Stimulated activated CD4-positive, alpha-beta T cell treated with anti-CD3 and anti-CD28 coated beads, Interleukin-2, amount 100 ng/mL, for 48 hours (primary cell): Measurements from ENCODE around the gene ANKRD33B.
"Not testable (repeated sequence)": the region's sequence is repeated elsewhere in the genome, so short reads cannot be mapped to it uniquely, and the experiment has no call there.

Experiments used
- DNase-seq, 2 donors: peaks; one replicate each; pipeline ENCODE4 v3.0.0-alpha.2; 2020

ANKRD33B gene

DNA sequence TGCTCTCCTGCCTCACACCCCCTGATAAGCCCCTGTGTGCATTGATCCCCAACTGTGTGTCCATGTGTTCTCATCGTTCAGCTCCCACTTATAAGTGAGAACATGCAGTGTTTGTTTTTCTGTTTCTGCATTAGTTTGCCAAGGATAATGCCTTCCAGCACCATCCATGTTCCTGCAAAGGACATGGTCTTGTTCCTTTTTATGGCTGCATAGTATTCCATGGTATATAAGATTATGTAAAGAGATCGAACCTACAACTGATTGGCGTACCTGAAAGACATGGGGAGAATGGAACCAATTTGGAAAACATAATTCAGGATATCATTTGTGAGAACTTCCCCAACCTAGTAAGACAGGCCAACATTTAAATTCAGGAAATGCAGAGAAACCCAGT lies 32.4 kb downstream of the ANKRD33B start:
- no peak for DNase-seq

DNA sequence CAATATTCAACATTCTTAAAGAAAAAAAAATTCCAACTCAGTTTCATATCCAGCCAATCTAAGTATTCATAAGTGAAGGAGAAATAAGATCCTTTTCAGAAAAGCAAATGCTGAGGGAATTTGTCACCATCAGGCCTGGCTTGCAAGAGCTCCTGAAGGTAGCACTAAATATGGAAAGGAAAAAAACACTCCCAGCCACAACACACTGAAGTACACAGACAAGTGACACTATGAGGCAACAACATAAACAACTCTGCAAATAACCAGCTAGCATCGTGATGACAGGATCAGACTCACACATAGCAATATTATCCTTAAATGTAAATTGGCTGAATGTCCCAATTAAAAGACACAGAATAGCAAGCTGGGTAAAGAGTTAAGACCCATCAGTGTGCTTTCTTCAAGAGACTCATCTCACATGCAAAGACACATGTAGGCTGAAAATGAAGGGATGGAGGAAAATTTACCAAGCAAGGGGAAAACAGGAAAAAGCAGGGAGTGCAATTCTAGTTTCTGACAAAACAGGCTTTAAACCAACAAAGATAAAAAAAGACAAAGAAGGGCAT lies 33.1 kb downstream of the ANKRD33B start:
- DNase-seq = no peak

DNA sequence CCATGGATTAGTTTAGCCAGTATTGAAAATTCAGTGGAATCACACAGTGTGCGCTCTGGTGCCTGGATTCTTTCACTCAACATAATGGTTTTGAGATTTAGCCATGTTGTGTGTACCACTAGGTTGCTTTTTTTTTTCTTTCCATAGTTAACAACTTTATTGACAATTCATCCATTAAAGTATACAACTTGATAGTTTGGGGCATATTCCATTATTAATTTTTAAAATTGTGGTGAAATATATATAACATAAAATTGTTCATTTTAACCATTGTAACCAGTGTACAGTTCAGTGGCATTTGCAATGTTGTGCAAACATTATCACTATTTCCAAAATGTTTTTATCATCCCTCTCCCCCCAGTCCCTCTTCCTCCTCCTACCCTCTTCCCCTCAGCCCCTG lies 35.2 kb downstream of the ANKRD33B start:
- DNase-seq = no peak

DNA sequence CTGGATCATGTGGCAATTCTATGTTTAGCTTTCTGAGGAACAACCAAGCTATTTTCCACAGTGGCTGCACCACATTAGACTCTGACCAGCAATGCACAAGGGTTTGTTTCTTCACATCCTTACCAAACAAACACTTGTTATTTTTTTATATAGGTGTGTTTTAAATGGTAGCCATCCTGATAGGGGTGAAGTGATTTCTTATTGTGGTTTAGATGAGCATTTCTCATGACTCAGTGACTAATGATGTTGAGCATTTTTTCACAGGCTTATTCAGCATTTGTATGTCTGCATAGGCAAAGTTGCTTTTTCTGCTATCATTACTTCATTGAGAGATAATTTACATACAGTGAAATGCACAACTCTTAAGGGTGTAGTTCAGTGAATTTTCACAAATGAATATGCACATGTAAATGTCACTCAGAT lies 36.0 kb downstream of the ANKRD33B start:
- no peak for DNase-seq

DNA sequence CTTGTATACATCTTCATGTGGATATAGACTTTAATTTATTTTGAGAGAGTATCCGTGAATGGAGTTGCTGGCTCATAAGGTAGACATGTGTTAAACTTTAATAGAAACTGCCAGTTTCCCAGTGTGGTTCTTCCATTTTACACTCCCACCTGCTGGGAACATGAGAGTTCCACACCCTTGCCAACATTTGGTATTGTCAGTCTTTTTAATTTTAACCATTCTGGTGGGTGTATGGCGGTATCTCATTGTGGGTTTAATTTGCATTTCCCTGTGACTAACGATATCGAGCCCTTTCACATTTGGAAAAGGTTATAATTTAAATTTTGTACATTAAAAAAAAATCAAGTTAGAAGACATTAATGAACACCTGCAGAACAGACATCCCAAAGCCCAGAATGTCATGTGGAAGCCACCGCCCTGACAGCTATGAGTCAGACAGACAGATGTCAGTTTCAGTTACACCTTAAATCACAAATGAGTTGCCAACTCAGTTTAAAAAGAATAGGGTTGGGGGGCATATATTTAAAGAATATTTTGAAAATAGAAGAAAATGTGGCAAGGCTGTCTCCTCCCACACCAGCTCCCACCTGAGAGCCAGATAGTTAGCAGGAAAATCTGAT lies 36.9 kb downstream of the ANKRD33B start:
- peak in 1 of 2 donors; percentile 26 for DNase-seq

DNA sequence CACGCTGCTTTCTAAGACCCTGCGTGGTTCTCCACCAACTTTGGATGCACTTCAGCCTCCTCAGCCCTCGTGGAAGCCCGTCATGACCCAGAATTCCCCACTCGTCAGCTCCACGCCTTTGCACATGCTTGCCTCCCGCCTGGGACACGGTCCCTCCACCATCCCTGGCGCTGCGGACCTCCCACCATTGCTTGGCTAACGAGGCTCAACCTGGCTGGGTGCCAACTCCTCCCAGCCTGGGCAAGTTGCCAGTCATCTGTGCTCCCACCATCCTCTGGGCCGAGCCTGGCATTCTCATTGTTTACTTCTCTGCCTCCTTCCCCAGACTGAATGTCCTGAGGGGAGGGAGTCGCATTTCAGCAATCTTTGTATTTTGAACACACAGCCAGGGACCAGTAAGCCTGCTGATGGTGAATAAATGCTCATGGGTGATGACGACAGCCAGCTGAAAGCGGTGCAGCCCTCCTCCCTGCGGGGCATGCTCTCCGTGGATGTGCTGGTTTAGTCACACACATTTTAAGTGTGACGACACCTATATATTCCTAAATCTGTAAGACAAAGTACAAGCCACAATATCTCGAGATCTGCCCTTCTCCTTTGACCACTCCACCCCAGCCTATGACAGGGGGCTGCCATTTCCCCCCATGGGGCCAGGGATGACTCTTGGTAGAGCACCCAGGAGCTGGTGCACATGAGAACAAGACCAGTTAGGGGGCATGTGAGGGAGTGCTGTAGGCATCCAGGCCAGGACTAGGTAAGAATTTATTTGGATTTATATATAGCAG lies 37.6 kb downstream of the ANKRD33B start:
- no peak for DNase-seq

DNA sequence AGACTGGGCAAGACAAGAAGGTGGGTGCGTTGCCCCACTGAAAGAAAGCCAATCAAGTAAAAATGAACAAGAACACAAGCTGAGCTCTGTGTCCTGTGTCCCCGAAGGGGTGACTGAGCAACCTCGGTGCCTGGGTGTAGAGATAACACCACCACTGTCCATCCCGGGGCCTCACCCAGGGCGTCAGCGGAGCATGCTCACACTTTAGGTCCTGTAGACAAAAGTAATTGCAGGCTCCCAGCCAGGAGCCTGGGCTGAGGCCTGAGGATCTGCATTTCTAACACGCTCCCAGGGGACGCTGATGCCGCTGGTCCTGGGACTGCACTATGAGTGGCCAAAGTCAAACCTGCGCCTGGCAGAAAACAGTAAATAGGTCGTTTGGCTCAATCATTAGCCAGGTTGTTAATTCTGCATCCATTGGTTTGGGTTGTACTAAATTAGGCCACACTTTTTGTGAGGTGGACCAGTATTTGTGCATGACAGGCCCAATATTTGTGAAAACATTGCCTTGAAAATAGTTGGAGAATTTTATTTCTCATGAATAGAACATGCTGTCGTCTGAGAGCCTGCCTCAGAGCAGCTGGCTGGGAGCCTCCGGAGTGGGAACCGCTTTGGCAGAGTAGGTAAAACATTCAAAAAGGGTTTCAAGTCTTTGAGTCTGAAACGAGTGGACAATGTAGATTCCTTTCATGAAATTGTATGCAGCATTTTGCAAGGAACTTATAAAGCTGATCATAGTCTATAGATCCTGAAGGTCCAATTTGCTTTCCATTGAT lies 38.3 kb downstream of the ANKRD33B start:
- no peak for DNase-seq

DNA sequence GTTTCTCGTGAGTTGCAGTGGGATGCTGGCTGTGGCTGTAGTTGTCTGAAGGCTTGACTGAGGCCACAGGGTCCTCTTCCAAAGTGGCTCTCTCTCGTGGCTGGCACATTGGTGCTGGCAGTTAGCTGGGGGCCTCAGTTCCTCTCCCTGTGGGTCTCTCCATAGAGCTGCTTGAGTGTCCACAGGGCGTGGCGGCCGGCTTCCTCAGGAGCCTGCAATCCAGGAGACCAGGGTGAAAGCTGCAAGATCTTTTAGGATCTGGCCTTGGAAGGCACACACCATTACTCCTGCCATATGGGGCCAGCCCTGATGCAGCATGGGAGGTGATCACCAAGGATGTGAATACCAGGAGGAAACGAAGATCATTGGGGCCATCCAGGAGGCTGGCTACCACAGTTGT lies 41.1 kb downstream of the ANKRD33B start:
- no peak for DNase-seq

DNA sequence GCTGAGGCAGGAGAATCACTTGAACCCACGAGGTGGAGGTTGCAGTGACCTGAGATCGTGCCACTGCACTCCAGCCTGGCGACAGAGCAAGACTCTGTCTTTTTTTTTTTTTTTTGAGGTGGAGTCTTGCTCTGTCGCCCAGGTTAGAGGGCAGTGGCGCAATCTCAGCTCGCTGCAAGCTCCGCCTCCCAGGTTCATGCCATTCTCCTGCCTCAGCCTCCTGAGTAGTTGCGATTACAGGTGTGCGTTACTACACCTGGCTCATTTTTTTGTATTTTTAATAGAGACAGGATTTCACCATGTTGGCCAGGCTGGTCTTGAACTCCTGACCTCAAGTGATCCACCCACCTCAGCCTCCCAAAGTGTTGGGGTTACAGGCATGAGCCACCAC lies 42.8 kb downstream of the ANKRD33B start:
- not testable (repeated sequence) for DNase-seq

DNA sequence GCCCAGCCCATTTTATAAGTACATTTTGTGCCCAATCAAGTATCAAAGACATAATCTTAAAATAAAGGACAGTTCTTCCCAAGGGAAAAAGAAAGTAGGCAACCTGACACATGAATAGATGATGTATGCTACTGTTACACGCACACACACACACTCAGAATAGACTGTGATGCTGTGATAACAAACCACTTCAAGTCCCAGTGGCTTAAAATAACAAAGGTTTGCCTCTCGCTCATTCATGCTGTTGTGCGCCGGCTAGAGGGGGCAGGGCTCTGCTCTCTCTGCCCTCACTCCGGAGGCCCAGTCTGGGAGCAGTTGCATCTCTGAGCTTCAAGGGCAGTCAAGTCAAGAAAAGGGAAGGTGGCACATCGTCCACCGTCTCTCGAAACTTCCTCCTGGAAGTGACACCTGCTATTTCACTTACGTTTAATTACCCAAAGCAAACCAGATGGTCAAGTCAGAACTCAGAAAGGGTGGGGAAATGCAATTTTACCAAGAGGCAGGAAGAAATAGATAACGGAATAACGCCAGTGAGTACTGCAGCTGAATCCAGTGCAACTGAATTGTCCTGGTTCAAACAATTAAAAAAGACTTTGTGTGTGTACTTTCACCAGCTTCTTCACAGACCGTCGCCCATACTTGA lies 43.3 kb downstream of the ANKRD33B start:
- DNase-seq = no peak

DNA sequence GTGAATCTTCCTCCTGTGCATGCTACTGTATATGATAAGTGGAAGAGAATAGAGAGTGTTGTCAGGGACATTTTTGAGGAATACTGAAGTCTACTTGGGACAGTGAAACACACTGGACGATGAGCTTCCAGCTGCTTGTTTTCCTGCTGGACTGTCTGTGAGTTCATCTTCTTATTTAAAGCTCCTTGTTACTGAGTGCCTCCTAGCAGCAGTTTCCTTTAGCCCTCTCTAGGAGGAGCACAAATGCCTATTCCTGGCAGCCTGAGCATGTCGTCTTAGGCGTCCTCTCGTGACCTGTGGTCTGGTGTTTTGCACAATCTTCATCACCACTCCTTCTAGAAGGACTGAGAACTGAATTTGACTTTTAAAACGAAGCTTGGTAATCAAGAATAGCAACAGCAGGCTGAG lies 43.8 kb downstream of the ANKRD33B start:
- no peak for DNase-seq

DNA sequence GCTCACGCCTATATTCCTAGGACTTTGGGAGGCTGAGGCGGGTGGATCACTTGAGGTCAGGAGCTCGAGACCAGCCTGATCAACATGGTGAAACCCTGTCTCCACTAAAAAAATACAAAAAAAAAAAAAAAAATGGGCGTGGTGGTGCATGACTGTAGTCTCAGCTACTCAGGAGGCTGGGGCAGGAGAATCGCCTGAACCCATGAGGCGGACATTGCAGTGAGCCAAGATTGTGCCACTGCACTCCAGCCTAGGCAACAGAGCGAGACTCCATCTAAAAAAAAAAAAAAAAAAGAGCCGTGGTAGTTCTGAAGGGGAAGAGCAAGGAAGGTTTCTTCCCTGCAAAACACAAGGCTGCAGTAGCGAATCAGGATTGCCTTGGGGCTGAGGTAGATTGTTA lies 44.2 kb downstream of the ANKRD33B start:
- DNase-seq = not testable (repeated sequence)

DNA sequence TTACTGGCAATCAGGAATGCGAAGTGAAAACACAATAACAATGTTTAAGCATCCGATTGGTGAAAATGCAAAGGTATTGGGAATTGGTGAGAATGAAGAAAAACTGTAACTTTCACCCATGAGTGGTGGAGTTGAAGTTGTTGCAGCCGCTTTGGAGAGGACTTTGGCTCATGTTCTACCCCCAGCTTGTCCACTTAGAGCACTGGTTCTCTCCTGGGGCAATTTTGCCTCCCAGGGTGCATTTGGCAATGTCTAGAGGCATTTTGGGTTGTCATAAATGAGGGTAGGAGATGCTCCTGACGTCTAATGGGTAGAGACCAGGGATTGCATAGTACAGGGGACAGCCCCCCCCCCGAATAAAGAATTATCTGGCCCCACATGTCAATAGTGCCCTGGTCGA lies 46.2 kb downstream of the ANKRD33B start:
- no peak for DNase-seq

DNA sequence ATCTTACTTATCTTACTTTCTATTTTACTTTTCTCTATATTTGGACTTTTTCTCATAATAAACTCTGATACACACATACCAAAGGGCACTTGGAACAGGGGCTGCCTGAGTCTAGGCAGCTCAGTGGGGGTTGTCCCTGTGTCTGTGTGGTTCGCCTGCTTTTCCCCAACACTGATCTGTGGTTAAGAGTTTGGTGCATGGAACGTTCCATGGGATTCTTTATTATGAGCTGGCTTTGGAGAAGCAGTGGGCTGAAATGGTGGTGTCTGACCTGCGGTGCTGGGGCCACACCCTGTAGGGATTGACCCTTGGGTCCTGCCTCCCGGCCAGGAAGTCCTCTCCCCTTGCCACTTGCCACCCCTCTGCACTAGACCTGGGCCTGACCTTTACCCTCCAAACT lies 47.4 kb downstream of the ANKRD33B start:
- no peak for DNase-seq

DNA sequence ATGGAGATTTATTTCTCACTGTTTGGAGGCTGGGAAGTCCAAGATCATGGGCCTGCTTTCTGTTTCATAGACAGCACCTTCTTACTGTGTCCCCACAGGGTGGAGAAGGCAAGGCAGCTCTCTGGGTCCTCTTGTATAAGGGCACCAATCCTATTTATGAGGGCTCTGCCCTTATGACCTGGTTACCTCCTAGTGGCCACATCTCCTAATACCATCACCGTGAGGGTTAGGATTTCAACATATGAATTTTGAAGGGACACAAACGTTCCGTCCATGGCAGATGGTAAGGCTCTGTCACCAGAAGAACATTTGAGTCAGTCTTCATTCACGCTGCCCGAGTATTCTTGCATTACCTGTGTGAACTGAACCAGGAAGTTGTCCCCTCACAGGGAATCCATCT lies 48.4 kb downstream of the ANKRD33B start:
- no peak for DNase-seq

DNA sequence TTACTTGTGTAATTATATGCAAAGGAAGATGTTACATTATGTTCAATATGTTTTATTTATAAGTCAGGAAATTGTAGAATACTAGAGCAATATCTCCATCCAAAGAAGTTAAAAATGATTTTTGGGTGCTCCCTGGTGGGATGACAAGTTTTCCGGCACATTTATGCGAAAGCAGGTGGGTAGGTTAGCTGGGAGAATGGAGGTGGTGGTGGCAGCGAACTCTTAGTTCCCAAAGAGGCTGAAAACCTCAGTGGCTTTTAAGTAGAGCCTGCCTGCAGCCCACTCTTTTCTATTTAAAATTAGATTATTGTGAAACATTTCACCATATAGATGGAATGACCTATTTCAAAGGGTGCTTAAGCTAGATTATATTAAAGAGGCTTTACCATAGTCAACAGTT lies 51.8 kb downstream of the ANKRD33B start:
- no peak for DNase-seq

DNA sequence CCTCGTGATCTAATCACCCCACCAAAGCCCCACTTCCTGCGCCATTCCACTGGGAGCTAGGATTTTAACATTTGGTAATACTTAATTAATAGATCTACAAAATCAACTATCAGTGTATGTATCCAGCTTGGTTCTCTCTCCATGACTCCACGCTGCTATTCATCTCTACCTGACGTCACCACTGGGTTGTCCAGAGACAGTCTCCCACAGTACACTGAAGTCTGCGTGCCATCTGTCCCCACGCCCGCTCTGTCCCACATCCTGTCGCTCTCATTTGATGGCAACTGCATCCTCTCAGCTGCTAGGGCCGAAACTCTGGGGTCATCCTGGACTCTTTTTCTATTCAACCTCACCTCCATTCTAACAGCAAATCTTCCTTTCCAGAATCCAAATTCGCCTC lies 53.2 kb downstream of the ANKRD33B start:
- DNase-seq = no peak

DNA sequence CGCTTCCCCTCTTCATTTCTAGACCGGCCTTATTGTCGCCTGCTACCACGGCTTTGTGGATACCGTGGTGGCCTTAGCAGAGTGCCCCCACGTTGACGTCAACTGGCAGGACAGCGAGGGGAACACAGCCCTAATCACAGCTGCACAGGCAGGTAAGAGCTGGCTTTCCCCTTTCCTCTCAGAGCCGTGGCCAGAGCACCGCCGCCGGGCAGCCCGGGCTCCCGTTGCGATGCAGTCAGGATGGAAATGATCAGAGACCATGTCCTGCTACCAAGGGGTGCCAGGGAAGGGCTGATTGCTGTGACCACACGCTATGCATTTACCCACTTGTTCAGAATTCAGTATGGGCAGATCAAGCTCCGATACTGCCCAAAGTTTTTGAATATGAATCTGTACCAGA lies 54.4 kb downstream of the ANKRD33B start:
- no peak for DNase-seq

DNA sequence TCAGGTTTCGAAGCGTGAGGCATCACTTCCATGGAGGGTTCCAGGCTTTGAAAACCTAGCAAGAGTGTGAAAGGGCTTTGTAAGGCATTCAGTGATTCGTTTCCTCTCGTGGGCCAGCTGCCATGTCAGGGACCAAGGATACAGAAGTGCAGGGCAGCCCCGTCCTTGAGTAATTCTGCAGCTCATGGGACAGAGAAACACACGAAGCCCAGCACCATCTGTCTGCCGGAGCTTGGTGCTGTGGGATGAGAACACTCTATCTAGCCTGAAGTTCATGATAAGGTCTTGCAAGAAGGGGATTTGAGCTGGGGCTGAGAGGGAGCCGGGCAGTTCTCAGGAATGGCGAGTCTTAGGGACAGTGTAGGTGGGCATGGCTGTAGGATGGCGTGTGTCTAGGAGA lies 55.8 kb downstream of the ANKRD33B start:
- DNase-seq = no peak

DNA sequence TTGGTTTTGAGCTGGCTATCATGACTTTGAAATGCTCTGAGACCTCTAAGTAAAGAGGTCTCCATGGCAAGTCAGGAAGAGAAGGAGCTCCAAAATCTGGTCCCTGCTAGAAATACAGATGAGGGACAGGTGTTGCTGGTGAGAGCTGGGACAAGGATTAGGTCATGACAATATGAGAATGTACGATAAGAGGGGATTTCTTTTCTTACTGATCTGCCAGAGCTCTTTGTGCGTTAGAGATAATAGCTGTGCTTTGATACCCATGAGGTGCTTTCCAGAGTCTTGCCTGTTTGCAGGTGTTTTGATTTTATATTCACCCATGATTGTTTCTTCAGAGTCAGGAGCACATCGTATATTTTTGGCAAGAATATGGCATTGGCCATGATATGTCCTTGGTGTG lies 56.5 kb downstream of the ANKRD33B start:
- no peak for DNase-seq

DNA sequence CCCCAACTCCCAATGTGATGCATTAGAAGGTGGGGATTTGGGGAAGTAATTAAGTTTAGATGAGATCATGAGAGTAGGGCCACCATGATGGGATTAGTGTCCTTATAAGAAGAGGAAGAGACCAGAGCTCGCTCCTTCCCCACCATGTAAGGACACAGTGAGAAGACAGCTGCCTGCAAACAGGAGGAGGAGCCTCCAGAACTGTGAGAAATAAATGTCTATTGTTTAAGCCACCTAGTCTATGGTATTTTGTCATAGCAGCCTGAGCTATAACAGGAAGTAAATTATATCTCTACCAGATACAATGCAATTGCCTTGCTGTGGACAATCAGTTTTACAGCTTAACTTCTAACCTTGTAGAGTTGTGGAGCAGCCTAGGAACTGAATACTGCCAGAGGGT lies 58.0 kb downstream of the ANKRD33B start:
- no peak for DNase-seq

DNA sequence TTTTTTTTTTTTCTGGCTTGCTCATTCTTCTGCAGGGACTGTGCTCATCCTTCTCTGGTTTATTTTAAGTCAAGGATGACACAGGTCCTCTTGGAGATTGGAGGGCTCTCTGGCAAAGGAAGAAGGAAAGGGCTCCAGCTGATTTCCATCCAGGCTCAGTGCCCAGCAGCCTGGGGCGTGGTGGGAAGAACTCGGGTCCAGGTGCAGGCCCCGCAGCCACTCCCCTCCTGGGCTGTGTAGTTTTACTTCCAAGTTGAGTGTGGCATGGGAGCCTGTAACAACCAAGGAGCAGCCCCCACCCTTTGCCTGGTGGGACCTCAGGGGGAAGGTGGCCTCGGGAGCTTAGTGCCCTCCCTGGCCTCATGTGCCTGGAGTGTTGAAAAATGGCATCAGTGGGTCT lies 58.9 kb downstream of the ANKRD33B start:
- DNase-seq = no peak

DNA sequence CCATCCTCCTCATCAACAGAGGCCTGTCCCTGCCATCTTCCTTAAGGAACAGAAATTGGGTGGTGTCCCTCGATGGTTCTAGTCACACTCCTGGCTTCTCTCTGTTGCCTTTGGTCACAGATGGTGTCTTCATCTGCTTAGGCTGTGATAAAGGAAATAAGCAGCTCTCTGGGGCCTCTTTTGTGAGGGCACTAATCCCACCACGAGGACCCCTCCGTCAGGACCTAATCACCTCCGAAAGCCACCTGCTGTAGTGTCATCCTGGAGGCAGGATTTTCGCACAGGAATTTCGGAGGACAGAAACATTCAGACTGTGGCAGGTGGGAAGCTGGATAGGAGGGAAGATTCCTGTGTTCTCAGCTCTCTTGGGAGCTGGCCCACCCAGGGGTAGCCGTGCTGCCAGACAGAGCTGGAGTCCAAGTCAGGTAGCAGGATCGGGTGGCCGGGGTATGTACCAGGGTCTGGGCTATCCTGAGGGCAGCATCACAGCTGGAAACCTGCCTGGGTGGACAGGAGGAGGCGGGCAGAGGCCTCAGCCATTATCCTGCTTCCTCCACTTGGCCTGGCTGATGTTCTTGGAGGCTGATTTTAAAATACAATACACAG lies 59.5 kb downstream of the ANKRD33B start:
- DNase-seq = no peak
